ENCODE measurements around the gene IRS2.
"Not testable (repeated sequence)": the region's sequence is repeated elsewhere in the genome, so short reads cannot be mapped to it uniquely, and the experiment has no call there.

IRS2 gene

GRCh38 chr13:109786457-109787134 lies at the start of gene IRS2:
Gene IRS2, minus strand, starts transcription at chr13:109786583. Its CDS starts 530 bp downstream, at chr13:109786053.
- Mint-ChIP-seq H3K36me3 (peaks cover 0 to 6% of the 10 kb centered on the region in 2 donors), H3K27ac (peak within 1 kb of the TSS; percentile 69), H3K27me3 (peaks cover 0 to 5% of the 10 kb centered on the region in 2 donors), H3K4me3 (peak within 1 kb of the TSS; percentile 88 to 89), H3K9me3 (peaks cover 0 to 1% of the 10 kb centered on the region in 2 donors), H3K4me1 (peaks cover 4 to 7% of the 10 kb centered on the region in 2 donors)
- ATAC-seq (replicated peaks), result peak; percentile 93 to 94
- peak; percentile 87 for DNase-seq

- no peak for ATAC-seq (replicated peaks)
- no peak overlapping the region for H3K27ac Mint-ChIP-seq
- H3K36me3 Mint-ChIP-seq, result no peaks in the 10 kb centered on the region
- H3K4me3 Mint-ChIP-seq, result no peak overlapping the region
- H3K4me1 Mint-ChIP-seq, result peaks cover 0 to 1% of the 10 kb centered on the region in 2 donors
- peaks cover 3 to 4% of the 10 kb centered on the region in 2 donors for H3K9me3 Mint-ChIP-seq
- peaks cover 29 to 39% of the 10 kb centered on the region in 2 donors for H3K27me3 Mint-ChIP-seq
- no peak for DNase-seq
Observed at GRCh38 chr13:109834973-109835720, 48.8 kb upstream of the IRS2 start.

GRCh38 chr13:109833940-109834339 lies 47.6 kb upstream of the IRS2 start:
- Mint-ChIP-seq H3K36me3 (no peaks in the 10 kb centered on the region), H3K4me3 (no peak overlapping the region)

GRCh38 chr13:109833071-109833470 lies 46.7 kb upstream of the IRS2 start:
- ATAC-seq (replicated peaks) (no peak), DNase-seq (no peak)
- Mint-ChIP-seq H3K36me3 (no peaks in the 10 kb centered on the region), H3K27me3 (peaks cover 20 to 34% of the 10 kb centered on the region in 2 donors), H3K4me3 (no peak overlapping the region), H3K4me1 (no peaks in the 10 kb centered on the region), H3K27ac (no peak overlapping the region), H3K9me3 (peaks cover 4 to 8% of the 10 kb centered on the region in 2 donors)

More at GRCh38 chr13:109833940-109834339, 47.6 kb upstream of the IRS2 start:
- Mint-ChIP-seq H3K9me3 (peaks cover 4 to 7% of the 10 kb centered on the region in 2 donors), H3K27me3 (peaks cover 20 to 34% of the 10 kb centered on the region in 2 donors), H3K4me1 (no peaks in the 10 kb centered on the region), H3K27ac (no peak overlapping the region)
- no peak for DNase-seq
- ATAC-seq (replicated peaks), result no peak

GRCh38 chr13:109828591-109829316 lies 42.4 kb upstream of the IRS2 start:
- peaks cover 17 to 29% of the 10 kb centered on the region in 2 donors for H3K27me3 Mint-ChIP-seq
- not testable (repeated sequence) for ATAC-seq (replicated peaks); H3K4me1 Mint-ChIP-seq; H3K36me3 Mint-ChIP-seq; H3K27ac Mint-ChIP-seq; H3K4me3 Mint-ChIP-seq; DNase-seq
- peaks cover 10% of the 10 kb centered on the region in 2 donors for H3K9me3 Mint-ChIP-seq

- not testable (repeated sequence) for H3K27ac Mint-ChIP-seq; ATAC-seq (replicated peaks); H3K4me1 Mint-ChIP-seq; H3K9me3 Mint-ChIP-seq; DNase-seq; H3K4me3 Mint-ChIP-seq; H3K36me3 Mint-ChIP-seq
- H3K27me3 Mint-ChIP-seq, result peaks cover 19 to 21% of the 10 kb centered on the region in 2 donors
Observed at GRCh38 chr13:109823201-109823600, 36.8 kb upstream of the IRS2 start.

GRCh38 chr13:109821103-109821502 lies 34.7 kb upstream of the IRS2 start:
- ATAC-seq (replicated peaks) (no peak), DNase-seq (no peak)
- no peak overlapping the region for H3K4me3 Mint-ChIP-seq
- H3K27me3 Mint-ChIP-seq, result peaks cover 20 to 29% of the 10 kb centered on the region in 2 donors
- no peak overlapping the region for H3K27ac Mint-ChIP-seq
- H3K36me3 Mint-ChIP-seq, result no peaks in the 10 kb centered on the region
- no peaks in the 10 kb centered on the region for H3K4me1 Mint-ChIP-seq
- H3K9me3 Mint-ChIP-seq, result peaks cover 0 to 4% of the 10 kb centered on the region in 2 donors

GRCh38 chr13:109819874-109820273 lies 33.5 kb upstream of the IRS2 start:
- H3K9me3 Mint-ChIP-seq, result peaks cover 0 to 3% of the 10 kb centered on the region in 2 donors
- H3K27ac Mint-ChIP-seq, result no peak overlapping the region
- peaks cover 20 to 29% of the 10 kb centered on the region in 2 donors for H3K27me3 Mint-ChIP-seq

GRCh38 chr13:109818886-109819285 lies 32.5 kb upstream of the IRS2 start:
- no peak overlapping the region for H3K4me3 Mint-ChIP-seq
- ATAC-seq (replicated peaks) (no peak), DNase-seq (no peak)
- H3K27me3 Mint-ChIP-seq, result peaks cover 20 to 29% of the 10 kb centered on the region in 2 donors
- no peak overlapping the region for H3K27ac Mint-ChIP-seq
- no peaks in the 10 kb centered on the region for H3K36me3 Mint-ChIP-seq
- no peaks in the 10 kb centered on the region for H3K9me3 Mint-ChIP-seq
- no peaks in the 10 kb centered on the region for H3K4me1 Mint-ChIP-seq

More at GRCh38 chr13:109819874-109820273, 33.5 kb upstream of the IRS2 start:
- Mint-ChIP-seq H3K4me1 (no peaks in the 10 kb centered on the region), H3K36me3 (no peaks in the 10 kb centered on the region), H3K4me3 (no peak overlapping the region)
- DNase-seq, result no peak
- ATAC-seq (replicated peaks), result no peak

GRCh38 chr13:109817591-109818535 lies 31.5 kb upstream of the IRS2 start:
- Mint-ChIP-seq H3K27ac (no peak overlapping the region), H3K27me3 (peaks cover 29 to 36% of the 10 kb centered on the region in 2 donors), H3K4me1 (no peaks in the 10 kb centered on the region), H3K4me3 (no peak overlapping the region), H3K9me3 (no peaks in the 10 kb centered on the region), H3K36me3 (no peaks in the 10 kb centered on the region)
- ATAC-seq (replicated peaks) (no peak), DNase-seq (no peak)

- Mint-ChIP-seq H3K4me3 (no peak overlapping the region), H3K27me3 (peaks cover 32 to 44% of the 10 kb centered on the region in 2 donors), H3K27ac (no peak overlapping the region), H3K4me1 (no peaks in the 10 kb centered on the region), H3K9me3 (no peaks in the 10 kb centered on the region), H3K36me3 (no peaks in the 10 kb centered on the region)
- DNase-seq (no peak), ATAC-seq (replicated peaks) (no peak)
Observed at GRCh38 chr13:109816808-109817203, 30.4 kb upstream of the IRS2 start.

GRCh38 chr13:109816112-109816807 lies 29.9 kb upstream of the IRS2 start:
- H3K4me1 Mint-ChIP-seq, result no peaks in the 10 kb centered on the region
- DNase-seq (no peak), ATAC-seq (replicated peaks) (no peak)
- H3K36me3 Mint-ChIP-seq, result no peaks in the 10 kb centered on the region
- no peaks in the 10 kb centered on the region for H3K9me3 Mint-ChIP-seq
- no peak overlapping the region for H3K4me3 Mint-ChIP-seq
- H3K27ac Mint-ChIP-seq, result no peak overlapping the region
- peaks cover 37 to 48% of the 10 kb centered on the region in 2 donors for H3K27me3 Mint-ChIP-seq

- Mint-ChIP-seq H3K27me3 (peaks cover 42 to 47% of the 10 kb centered on the region in 2 donors), H3K4me1 (no peaks in the 10 kb centered on the region), H3K4me3 (no peak overlapping the region), H3K9me3 (no peaks in the 10 kb centered on the region), H3K36me3 (no peaks in the 10 kb centered on the region), H3K27ac (no peak overlapping the region)
- ATAC-seq (replicated peaks) (no peak), DNase-seq (no peak)
Observed at GRCh38 chr13:109815651-109816050, 29.3 kb upstream of the IRS2 start.

All from stimulated activated naive B cell treated with anti-CD40 and anti-IgM and Interleukin-4, amounts not matched to agents 10 μg/mL and 1 μg/mL and 100 μg/mL, for 72 hours (primary cell).